CD4-positive, alpha-beta T cell treated with Interleukin-4 for 1 hour (primary cell): ENCODE data around the gene THNSL1.

ENCODE experiments used
- DNase-seq, 2 donors: peaks; one replicate each; pipeline ENCODE4 v3.0.0-alpha.2; 2020 to 2022

The THNSL1 gene

GRCh38 chr10:25061711-25062449 is 45.5 kb downstream of the THNSL1 start:
- no peak for DNase-seq

- no peak for DNase-seq
Measured at GRCh38 chr10:25063157-25063556, 46.7 kb downstream of the THNSL1 start.

- DNase-seq: no peak
Measured at GRCh38 chr10:25063644-25064043, 47.2 kb downstream of the THNSL1 start.

- no peak for DNase-seq
Measured at GRCh38 chr10:25064401-25064800, 48.0 kb downstream of the THNSL1 start.

GRCh38 chr10:25065761-25066476 is 49.5 kb downstream of the THNSL1 start:
- no peak for DNase-seq

- DNase-seq: no peak
Measured at GRCh38 chr10:25068152-25069058, 52.0 kb downstream of the THNSL1 start.

- DNase-seq: no peak
Measured at GRCh38 chr10:25071227-25071626, 54.8 kb downstream of the THNSL1 start.

GRCh38 chr10:25072786-25073185 is 56.4 kb downstream of the THNSL1 start:
- DNase-seq: no peak

- no peak for DNase-seq
Measured at GRCh38 chr10:25075825-25076224, 59.4 kb downstream of the THNSL1 start.
